GM19043 (cell line): ENCODE results near the gene GNAS-AS1.

Source experiments
- ATAC-seq: cut with Tn5 transposase; IDR thresholded peaks from one replicate; pipeline ENCODE4 v1.9.1; 2021; ENCODE audit warnings: low read depth; ENCODE audit not compliant: unreplicated experiment

GNAS-AS1 gene

DNA sequence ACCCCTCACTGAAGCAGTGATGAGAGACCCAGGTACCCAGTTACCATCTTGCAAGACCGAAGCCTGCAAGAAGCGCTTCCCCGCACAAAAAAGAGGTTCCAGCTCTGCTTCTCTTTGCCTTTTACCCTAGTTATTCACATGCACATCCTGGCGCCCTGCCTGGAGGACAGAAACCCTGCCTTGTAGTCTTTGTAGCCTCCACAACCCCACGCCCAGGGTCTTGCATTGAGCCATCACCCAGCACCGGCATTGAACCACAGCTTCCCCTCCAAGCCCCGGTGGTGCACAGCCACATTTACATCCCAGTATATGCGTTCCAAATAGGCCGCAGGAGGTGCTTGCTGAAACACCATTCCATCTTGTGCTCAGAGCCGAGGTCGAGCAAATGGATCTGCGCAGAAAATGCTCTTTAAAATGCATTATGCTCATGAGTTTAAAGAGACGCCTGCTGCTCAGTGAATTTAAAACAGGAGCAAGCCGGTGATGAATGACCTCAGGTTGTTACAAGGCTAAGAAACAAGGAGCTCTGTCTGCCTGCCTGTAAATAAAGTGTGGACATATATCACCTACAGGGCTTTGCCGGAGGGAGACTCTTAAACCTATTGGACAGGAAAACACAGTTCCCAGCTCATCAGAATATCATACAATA, 61.7 kb downstream of the GNAS-AS1 start:
- no peak for ATAC-seq

DNA sequence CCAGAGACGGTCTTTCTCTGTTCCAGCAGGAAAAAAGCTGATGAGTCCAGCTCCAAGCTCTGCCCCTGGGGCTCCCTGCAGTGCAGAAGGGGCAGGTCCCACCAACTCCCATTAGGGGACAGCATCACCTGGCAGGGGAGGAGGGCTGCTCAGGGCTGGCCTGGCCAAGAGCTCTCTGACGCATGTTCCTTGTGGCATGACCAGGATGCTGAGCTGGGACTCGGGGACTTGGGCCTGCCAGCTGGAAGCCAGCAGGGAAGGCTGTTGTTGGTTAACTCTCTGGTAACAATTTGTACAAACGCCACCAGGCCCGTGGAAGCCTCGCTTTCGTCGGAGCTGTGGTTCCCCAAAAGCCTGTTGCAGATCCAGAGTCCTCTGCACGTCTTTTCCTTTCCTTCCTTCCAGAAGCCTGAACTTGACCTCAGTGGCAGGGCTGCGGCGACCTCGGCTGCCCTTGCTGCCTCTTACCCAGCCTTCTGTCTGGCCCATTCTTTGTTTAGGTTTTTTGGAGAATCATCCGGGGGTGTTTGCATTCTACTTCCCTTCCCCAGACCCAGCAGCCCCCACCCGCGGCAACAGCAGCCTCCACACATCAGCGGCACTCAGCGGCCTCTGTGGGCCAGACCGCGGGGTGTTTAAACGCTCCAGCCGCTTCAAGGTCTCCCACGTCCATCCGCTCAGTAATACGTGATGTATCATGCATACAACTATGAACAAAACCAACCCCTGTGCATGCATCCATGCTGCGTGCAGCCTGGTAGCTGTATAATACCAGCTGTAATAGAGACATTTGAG, 63.3 kb downstream of the GNAS-AS1 start:
- no peak for ATAC-seq

DNA sequence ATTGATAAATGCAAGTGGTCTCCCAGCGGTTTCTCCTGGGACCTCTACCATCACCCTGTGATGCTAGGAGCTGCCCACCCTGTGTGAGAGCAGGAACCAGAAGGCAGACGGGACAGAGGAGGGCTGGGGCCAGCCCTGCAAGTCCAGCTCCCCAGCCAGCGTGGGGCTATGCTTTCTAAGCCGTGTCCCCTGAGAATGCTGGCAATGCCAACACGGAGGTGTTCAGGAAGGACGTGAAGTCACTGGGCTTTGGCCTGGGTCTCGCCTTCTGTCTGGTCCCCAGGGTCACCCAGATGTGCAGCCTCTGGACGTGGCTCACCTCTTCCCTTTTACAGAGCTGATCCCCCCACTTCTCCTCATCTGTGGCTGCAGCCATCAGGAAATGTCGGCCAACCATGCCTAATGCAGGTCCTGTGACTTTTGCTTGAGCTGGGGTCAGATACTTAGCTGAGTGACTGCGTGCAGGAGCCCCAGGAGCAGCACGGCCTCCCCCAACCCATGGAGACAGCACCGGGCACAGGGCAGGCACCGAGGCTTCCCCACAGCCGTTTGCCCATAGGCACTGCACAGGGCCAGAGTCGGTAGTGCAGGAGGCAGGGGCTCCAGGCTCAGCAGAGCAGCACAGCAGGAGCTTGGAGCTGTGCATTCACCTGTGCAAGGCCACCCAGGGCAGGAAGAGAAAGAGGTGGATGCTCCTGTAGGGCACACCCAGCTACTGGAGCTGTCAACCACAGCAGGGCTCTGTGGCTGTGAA, 66.2 kb downstream of the GNAS-AS1 start:
- ATAC-seq: no peak

DNA sequence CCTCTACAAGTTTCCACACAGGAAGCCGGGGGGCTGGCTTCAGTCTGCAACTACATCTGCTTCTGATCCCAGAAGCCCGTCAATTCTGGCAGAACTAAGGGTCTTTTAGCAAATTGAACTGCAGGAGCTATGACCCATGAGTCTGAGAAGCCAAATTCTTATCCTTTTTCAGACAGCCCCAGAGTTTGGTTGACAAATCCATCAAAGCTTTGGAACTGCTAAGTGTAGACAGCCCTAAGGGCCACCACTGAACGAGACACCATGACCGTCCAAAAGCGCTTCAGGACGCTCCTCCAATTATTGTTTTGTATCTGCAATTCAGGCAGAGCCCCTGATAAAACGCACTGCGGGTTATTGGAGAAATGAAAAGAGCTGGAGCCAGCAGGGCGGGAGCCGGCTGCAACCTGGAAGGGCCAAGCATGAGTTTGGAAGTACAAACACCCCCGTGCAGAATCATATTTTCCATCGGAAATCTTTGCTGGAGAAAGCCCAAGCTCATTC, 67.1 kb downstream of the GNAS-AS1 start:
- ATAC-seq: no peak

DNA sequence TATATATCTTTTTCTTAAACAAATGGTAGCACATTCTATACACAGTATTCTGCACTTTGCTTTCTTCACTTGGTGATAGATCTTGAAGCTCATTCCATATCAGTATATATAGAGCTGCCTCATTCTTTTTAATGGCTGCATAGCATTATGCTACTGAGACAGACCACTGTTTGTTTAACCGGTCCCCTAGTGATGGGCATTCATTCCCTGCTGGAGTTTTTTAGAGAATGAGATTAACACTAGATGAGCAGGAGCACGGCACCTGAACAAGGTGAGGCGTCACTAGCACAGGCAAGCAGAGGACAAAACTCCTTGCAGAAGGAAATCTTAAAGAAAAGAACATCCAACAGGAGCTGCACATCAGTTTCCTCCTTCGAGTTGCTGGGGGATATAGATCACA, 69.6 kb downstream of the GNAS-AS1 start:
- no peak for ATAC-seq

DNA sequence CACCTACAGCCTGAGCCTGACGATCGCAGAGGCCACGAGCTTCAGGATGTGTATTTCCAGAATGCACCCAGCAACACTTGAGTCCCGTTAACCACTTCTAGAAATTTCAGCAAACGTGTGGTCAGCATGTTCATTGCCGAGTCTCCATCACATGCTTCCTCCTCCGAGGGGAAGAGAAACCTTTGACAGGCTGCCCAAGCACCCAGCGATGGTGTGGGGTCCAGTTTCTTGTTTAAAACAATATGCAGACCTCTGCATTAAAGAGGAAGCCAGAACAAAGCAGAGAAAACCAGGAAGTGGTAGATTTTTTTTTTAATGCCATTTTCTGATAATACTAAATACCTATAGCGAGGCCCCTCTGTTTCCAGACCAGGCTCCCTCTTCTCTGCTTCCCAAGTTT, 71.9 kb downstream of the GNAS-AS1 start:
- ATAC-seq: no peak

DNA sequence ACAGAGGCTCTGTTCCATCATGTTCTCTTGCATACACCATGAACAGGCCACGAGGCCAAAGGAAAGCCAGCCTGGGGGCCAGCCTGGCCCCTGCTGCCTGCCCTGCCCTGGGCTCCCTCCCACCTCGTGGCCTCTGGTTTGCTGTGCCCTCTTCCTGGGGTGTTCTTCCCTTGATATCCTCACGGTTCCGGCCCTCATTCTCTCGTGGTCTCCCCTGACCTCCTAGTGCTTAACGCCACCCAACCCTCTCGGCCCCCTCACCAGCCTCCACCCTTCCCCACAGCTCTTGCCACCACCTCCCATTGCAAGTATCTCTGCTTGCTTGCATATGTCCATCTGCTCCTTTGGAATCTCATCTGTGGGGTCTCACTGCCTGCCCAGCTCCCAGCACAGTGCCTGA, 73.0 kb downstream of the GNAS-AS1 start:
- ATAC-seq: no peak

DNA sequence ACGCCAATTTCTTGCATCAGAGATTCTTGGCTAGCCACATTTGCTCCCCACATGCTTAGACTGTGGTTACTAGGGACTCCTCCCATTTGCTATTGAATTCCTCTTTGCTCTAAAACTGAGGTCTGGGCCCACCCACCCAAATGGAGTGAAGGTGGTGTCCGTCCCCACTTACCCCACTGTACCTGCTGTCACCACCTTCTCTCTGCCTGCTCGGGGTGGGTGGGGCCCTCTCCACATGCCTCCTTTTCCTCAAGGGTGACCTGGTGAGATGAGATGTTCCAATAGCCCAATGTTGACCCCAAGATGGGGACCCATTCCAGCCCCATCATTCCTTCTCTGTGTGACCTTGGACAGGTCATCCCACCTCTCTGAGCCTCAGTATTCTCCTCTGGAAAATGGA, 74.6 kb downstream of the GNAS-AS1 start:
- no peak for ATAC-seq

DNA sequence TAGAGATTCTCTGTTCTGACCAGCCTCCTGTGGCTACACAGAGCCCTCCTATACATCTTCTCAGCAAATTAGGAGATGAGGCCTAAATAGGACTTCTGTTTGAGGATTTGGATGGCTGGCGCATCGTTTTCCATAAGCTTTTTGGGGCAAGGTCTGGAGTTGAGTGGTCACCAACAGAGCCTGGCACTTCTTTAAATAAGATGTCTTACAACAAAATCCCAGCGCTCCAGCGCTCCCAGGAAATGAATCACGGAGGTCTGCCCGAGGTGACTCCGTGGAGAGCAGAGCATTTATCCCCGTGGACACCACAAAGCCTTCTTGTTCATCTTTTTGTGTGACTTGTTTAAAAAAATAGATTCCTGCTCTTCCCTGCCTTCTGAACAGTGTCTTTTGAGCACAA, 75.3 kb downstream of the GNAS-AS1 start:
- ATAC-seq: no peak

DNA sequence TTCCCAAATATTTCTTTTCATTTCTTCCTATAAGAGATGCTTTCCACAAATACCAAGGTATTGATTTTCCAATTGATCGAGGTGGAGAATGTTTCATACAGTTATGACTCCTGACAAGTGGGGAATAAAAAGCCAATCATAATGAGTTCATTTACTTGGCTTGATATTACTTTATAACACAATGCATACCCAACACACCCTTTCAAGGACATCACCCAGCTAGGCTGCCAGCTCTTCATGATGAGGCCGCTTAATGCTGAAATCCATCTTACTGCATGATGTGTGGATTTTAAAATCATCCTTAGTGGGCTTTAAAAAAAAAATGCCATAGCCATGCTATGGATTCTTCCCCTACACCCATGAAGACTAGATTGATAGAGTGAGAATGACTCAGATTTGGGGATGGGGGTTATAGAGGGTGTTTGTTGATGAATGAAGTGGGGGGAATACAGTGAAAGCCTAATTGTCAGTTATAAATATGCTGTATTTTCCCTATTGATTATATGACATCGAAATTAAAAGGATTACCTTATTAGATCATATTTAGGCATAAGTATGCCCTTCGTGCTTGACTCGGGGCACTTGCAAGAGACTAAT, 75.9 kb downstream of the GNAS-AS1 start:
- ATAC-seq: no peak

DNA sequence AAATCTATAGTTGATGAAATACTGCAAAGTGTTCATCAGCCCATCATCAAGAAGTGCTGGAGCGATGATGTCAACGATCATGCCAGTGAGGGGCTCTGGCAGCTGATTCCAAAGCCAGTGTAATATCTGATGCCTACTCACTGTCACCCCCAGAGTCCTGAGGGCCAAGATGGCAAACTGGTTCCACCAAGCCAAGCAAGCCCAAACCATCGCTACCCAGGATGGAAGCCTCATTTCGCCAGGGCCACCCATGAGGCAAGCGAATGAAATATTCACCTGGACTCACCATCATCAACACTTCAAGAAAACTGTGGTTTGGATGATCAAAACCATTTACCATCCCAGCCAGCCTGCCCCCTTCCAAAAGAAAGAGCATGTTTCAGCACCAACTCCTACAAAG, 76.5 kb downstream of the GNAS-AS1 start:
- no peak for ATAC-seq

DNA sequence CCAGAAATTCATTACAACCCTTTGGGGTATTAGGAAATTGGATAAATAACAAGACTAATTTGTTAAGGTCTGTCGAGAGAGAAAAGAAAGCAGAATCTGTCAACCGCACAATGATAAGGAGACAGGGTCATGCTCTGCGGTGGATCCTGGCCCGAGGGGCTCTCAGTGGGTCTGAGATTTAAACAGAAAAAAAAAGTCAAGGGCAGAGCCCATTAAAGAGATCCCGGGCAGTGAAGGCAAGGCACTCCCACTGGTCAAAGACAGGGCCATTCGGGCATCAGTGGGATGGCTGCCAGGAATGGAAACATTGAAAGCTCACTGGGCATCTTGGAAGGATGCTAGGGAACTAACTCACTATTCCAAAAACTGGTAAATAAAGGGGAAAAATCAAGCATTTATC, 77.9 kb downstream of the GNAS-AS1 start:
- no peak for ATAC-seq
